B cell (primary cell): ENCODE results near the gene AVP. TPM values are rescaled to one million over a fixed set of nuclear protein-coding genes. Genes with fewer than 3 reads are reported as not detected.
A peak's percentile ranks its signal among the peaks of the same experiment; 100 is the strongest.

Experiments used
- ATAC-seq: fragments of 200-7000 bp; cut with Tn5 transposase; one replicate; pipeline ENCODE4 v1.10.0; 2021; ENCODE audit warnings: low read depth, mild to moderate bottlenecking, moderate number of reproducible peaks, moderate library complexity
- CTCF ChIA-PET: fragments of 350-600 bp; sonication (Branson Sonifier 250); formaldehyde crosslinking; loops from one replicate; lab custom pipeline; 2021; ENCODE audit warnings: antibody characterized with exemption, inconsistent platforms; lab: Charles Lee
- POLR2A ChIA-PET: fragments of 350-600 bp; sonication (Branson Sonifier 250); formaldehyde crosslinking; loops from one replicate; lab custom pipeline; 2021; ENCODE audit warnings: antibody characterized with exemption; lab: Charles Lee
- DNase-seq: peaks from one replicate; pipeline ENCODE4 v3.0.0; 2013
- H2AFZ ChIP-seq: 2 replicates; pipeline ENCODE4 v1.6.1; 2012; ENCODE audit warnings: mild to moderate bottlenecking, low read depth, low read length; ENCODE audit not compliant: insufficient read depth, poor library complexity, severe bottlenecking
- H3K27ac ChIP-seq, 2 donors: 1 replicate in 1 of 2; 2 replicates in 1 of 2; pipeline ENCODE4 v1.5.1; 2012 to 2013; ENCODE audit warnings: low read length in 2 of 2, mild to moderate bottlenecking in 2 of 2, moderate library complexity in 1 of 2
- H3K27me3 ChIP-seq, 4 experiments: fragments of 200-600 bp in 1 of 4; sonication (generic) in 1 of 4; replicated peaks in 1 of 4; 1 replicate in 2 of 4; 2 replicates in 2 of 4; pipeline versions ENCODE4 v1.6.1 to v1.7.0; 2013 to 2016; ENCODE audit warnings: low read length in 3 of 4, mild to moderate bottlenecking in 2 of 4, mixed read lengths in 1 of 4, moderate library complexity in 1 of 4; ENCODE audit not compliant: insufficient read depth in 4 of 4, control insufficient read depth in 3 of 4; ENCODE audit errors: control extremely low read depth in 1 of 4
- H3K36me3 ChIP-seq, 2 experiments: replicated peaks in 1 of 2; 1 replicate in 1 of 2; 2 replicates in 1 of 2; pipeline versions ENCODE4 v1.6.1 to v1.7.1; 2013; ENCODE audit warnings: low read length in 1 of 2; ENCODE audit not compliant: insufficient read depth in 2 of 2, control insufficient read depth in 1 of 2; ENCODE audit errors: control extremely low read depth in 1 of 2, extremely low read depth in 1 of 2
- H3K4me1 ChIP-seq, 2 donors: fragments of 200-600 bp in 1 of 2; sonication (generic) in 1 of 2; 1 replicate in 1 of 2; 2 replicates in 1 of 2; pipeline versions ENCODE4 v1.5.1 to v1.6.1; 2013 to 2017; ENCODE audit warnings: low read length in 2 of 2; ENCODE audit not compliant: control insufficient read depth in 2 of 2, insufficient read depth in 2 of 2
- H3K4me2 ChIP-seq: replicated peaks from 2 replicates; pipeline ENCODE3; 2012; ENCODE audit warnings: mild to moderate bottlenecking, low read depth, low read length; ENCODE audit not compliant: poor library complexity, severe bottlenecking
- H3K4me3 ChIP-seq, 5 experiments: fragments of 200-600 bp in 1 of 5; sonication (generic) in 1 of 5; 1 replicate in 3 of 5; 2 replicates in 2 of 5; pipeline versions ENCODE4 v1.5.1 to v1.7.0; 2011 to 2016; ENCODE audit warnings: low read length in 4 of 5, mild to moderate bottlenecking in 4 of 5, low read depth in 2 of 5, control low read depth in 1 of 5, moderate library complexity in 1 of 5; ENCODE audit not compliant: insufficient read depth in 1 of 5; ENCODE audit errors: control extremely low read depth in 1 of 5, extremely low read depth in 1 of 5
- H3K79me2 ChIP-seq: fragments of 200-600 bp; sonication (generic); one replicate; pipeline ENCODE4 v1.6.0; 2016; ENCODE audit warnings: low read length; ENCODE audit not compliant: control insufficient read depth, insufficient read depth
- H3K9ac ChIP-seq: fragments of 200-600 bp; sonication (generic); 2 replicates; pipeline ENCODE4 v1.6.1; 2017; ENCODE audit warnings: mild to moderate bottlenecking, low read length, moderate library complexity
- H3K9me3 ChIP-seq, 3 donors: one replicate each; pipeline versions ENCODE4 v1.6.1 to v1.7.1; 2013; ENCODE audit warnings: low read length in 2 of 3; ENCODE audit not compliant: control insufficient read depth in 2 of 3, insufficient read depth in 1 of 3; ENCODE audit errors: control extremely low read depth in 1 of 3
- H4K20me1 ChIP-seq: 2 replicates; pipeline ENCODE4 v1.6.0; 2012; ENCODE audit warnings: mild to moderate bottlenecking, low read length; ENCODE audit not compliant: insufficient read depth, control insufficient read depth, poor library complexity, severe bottlenecking
- H3K27ac Mint-ChIP-seq: one replicate; pipeline ENCODE4 v1.8.0; 2021; ENCODE audit warnings: mixed read lengths
- H3K27me3 Mint-ChIP-seq: one replicate; pipeline ENCODE4 v1.8.0; 2021; ENCODE audit warnings: mixed read lengths
- H3K4me1 Mint-ChIP-seq: one replicate; pipeline ENCODE4 v1.8.0; 2021; ENCODE audit warnings: mixed read lengths
- H3K4me3 Mint-ChIP-seq: one replicate; pipeline ENCODE4 v1.8.0; 2021; ENCODE audit warnings: mixed read lengths
- H3K9me3 Mint-ChIP-seq: one replicate; pipeline ENCODE4 v1.8.0; 2022; ENCODE audit warnings: mixed read lengths; ENCODE audit not compliant: insufficient read depth
- EZH2 ChIP-seq: IDR thresholded peaks from 2 replicates; pipeline ENCODE4 v1.6.1; 2012; ENCODE audit warnings: borderline replicate concordance, low read depth, mild to moderate bottlenecking, moderate library complexity, low read length; ENCODE audit not compliant: insufficient read depth, poor library complexity, severe bottlenecking
- WGBS: methylation state at CpG from one replicate; pipeline ENCODE4 v1.1.5; 2013; ENCODE audit warnings: missing lambda C conversion rate; ENCODE audit not compliant: insufficient coverage; 5-methylcytosine and 5-hydroxymethylcytosine counted together
- intact Hi-C: fragments of 100-400 bp; cut with micrococcal nuclease; formaldehyde crosslinking; loops from one replicate; pipeline ENCODE4 v1.10.0; 2022
- polyA plus RNA-seq: library from polyadenylated mRNA; depleted of rRNA; stranded (reverse); fragments of >200 nt; gene quantifications from 2 replicates; pipeline ENCODE4 v1.2.3, GENCODE V29; 2012
- total RNA-seq, 2 donors: library from RNA; stranded (reverse); fragments of 120-200 nt in 1 of 2; gene quantifications; 1 replicate in 1 of 2; 2 replicates in 1 of 2; pipeline versions ENCODE4 v1.2.3 to v1.2.4, GENCODE V29; 2013 to 2022
- TF ChIP-seq, protein P1 (sequence below): fragments of 200-600 bp; IDR thresholded peaks from one replicate; pipeline ENCODE4 v1.8.0; 2022; ENCODE audit warnings: antibody characterized with exemption, mild to moderate bottlenecking

The AVP gene
- total and polyA plus RNA-seq, 2 donors (not counting 1 experiment from before 2014, with no cell fraction given): 4.5 TPM; not detected in 1

DNA sequence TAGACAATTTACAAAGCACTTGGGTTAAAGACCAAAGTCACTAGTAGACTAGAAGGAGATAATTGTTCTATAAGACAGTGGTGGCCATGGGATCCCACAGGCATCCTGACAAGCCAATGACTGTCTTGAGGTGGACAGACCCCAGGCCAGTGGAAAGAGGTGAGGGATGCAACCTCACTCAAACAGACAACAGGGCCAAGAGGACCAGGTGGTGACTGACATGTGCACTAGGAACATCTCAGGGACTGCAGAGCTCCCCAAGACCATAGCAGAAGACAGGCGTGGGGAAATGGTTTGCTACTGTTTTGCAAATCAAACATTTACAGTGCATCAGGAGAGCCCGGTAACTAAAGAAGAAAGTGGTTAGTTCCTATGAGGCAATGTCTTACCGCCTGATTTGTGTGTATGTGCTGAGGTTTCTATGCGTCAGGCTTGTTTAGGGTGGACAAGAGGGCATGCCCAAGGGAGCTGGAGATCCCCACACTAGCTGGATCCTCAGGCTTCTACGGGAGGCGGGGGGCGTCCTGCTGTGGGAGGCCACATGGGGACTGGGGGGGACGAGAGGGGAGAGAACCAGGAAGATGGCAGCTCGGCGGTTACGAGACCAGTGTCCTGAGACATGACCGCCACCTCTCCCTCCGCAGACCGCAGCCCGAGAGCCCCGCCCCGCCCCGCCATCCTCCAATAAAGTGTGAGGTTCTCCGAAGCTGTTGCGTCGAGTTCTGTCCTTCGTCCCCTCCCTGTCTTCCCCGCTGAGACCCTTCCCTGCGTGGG lies 39.3 kb downstream of the AVP start:
- H3K27ac ChIP-seq: peak overlapping the region; percentile 63 to 88
- TF ChIP-seq EZH2: no peak
- TF ChIP-seq, protein P1, sequence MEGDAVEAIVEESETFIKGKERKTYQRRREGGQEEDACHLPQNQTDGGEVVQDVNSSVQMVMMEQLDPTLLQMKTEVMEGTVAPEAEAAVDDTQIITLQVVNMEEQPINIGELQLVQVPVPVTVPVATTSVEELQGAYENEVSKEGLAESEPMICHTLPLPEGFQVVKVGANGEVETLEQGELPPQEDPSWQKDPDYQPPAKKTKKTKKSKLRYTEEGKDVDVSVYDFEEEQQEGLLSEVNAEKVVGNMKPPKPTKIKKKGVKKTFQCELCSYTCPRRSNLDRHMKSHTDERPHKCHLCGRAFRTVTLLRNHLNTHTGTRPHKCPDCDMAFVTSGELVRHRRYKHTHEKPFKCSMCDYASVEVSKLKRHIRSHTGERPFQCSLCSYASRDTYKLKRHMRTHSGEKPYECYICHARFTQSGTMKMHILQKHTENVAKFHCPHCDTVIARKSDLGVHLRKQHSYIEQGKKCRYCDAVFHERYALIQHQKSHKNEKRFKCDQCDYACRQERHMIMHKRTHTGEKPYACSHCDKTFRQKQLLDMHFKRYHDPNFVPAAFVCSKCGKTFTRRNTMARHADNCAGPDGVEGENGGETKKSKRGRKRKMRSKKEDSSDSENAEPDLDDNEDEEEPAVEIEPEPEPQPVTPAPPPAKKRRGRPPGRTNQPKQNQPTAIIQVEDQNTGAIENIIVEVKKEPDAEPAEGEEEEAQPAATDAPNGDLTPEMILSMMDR: no peak
- H3K9ac ChIP-seq: peak overlapping the region; percentile 85
- H3K27ac Mint-ChIP-seq: peak overlapping the region; percentile 97
- ATAC-seq: peak; percentile 64
- under 1% methylated on average over 22 of the region's 24 CpGs for WGBS
- no peaks in the 10 kb centered on the region for H3K27me3 ChIP-seq
- no peaks in the 10 kb centered on the region for H3K27me3 Mint-ChIP-seq
- peak overlapping the region; percentile 91 for H2AFZ ChIP-seq
- peak overlapping the region; percentile 93 for H3K4me2 ChIP-seq
- H3K79me2 ChIP-seq: peaks cover 17% of the 10 kb centered on the region
- H4K20me1 ChIP-seq: peaks cover 20% of the 10 kb centered on the region
- peak overlapping the region in 4 of 5 experiments; percentile 76 to 89 (median 84) for H3K4me3 ChIP-seq
- intact Hi-C loops: loop anchor here (1.0 to 10.0 kb wide), 7 partner anchors 27 to 722 kb away; partner anchors contain the start of genes ADISSP, ATRN, LZTS3 and NOP56
- H3K4me3 Mint-ChIP-seq: peak overlapping the region; percentile 95
- no peak for DNase-seq
- H3K9me3 Mint-ChIP-seq: no peaks in the 10 kb centered on the region
- CTCF ChIA-PET: interaction anchor here (1.0 kb wide), 1 partner anchor 9 kb away, joined by 3 read pairs; no protein-coding TSS in a partner anchor
- peaks cover 15% of the 10 kb centered on the region for H3K4me1 Mint-ChIP-seq
- H3K36me3 ChIP-seq: peaks cover 0 to 19% of the 10 kb centered on the region in 2 experiments
- H3K9me3 ChIP-seq: no peaks in the 10 kb centered on the region
- POLR2A ChIA-PET: interaction anchor here (0.6 to 1.4 kb wide), 6 partner anchors 8 to 397 kb away, joined by 3 to 5 read pairs (median 4); partner anchors contain the start of genes NOP56, PCED1A and VPS16
- H3K4me1 ChIP-seq: peaks cover 11 to 17% of the 10 kb centered on the region in 2 donors
